DMS114 treated with DMSO at 0.1 percent for 48 hours (cell line): ENCODE results near the gene KANK2.
"Not testable (repeated sequence)": the region's sequence is repeated elsewhere in the genome, so short reads cannot be mapped to it uniquely, and the experiment has no call there.

ENCODE experiments used
- DNase-seq: peaks from one replicate; lab custom pipeline; 2025; ENCODE audit not compliant: unreplicated experiment; lab: John Stamatoyannopoulos, UW

Gene KANK2

GRCh38 chr19:11198769-11199424 is 1.6 kb upstream of the KANK2 start:
- no peak for DNase-seq

DNA sequence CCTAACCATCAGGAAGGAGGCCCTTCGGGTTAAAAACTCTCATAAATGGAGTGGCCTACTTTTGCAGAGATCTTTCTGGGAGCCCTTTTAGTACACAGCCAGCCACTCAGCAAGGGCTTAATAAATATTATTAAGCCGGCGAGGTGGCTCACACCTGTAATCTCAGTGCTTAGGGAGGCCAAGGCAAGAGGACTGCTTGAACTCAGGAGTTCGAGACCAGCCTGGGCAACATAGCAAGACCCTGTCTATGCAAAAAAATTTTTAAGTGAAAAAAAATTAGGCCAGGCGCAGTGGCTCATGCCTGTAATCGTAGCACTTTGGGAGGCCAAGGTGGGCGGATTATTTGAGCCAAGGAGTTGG is 810 bp upstream of the KANK2 start:
- no peak for DNase-seq

DNA sequence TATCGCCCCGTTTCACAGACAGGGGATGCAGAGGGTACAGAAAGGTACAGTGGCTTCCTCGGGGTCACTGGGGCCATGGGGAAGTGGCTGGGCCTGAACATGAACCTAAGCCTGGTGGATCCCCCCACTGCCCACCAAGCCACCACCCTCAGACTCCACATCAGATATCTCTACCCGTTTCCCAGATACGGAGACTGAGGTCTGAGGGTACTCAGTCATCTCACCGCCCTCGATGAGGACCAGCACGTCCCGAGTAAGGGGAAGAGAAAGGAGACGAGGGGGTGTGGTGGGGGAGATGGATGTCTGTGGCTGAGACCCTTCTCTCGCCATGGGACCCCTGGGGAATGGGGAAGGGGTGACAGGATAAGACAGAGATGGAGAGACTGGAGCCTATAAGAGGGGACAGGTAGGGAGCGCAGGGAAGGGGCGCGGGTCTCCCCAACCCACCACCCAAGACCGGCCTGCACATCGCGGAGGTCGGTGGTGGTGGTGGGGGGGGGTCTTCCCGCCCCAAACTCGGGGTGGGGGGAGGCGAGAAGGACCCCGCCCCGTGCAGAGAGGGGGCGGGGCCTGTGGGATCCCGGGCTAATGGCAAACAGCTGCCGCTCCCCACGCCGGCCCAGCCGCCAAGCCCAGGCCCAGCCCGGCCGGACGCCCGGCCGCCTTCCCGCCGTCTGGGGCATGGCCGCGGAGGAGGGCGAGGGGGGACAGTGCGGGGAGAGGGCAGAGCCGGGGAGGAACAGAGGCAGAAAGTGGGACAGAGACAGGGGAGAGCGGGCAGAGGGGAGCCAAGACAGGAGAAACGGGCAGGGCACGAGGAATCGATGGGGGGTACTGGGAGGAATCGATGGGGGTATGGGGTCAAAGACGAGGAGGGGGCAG is 698 bp downstream of the KANK2 start:
- no peak for DNase-seq

GRCh38 chr19:11195681-11196080 is 1.7 kb downstream of the KANK2 start:
- no peak for DNase-seq

GRCh38 chr19:11194656-11195558 is 2.4 kb downstream of the KANK2 start:
- no peak for DNase-seq

DNA sequence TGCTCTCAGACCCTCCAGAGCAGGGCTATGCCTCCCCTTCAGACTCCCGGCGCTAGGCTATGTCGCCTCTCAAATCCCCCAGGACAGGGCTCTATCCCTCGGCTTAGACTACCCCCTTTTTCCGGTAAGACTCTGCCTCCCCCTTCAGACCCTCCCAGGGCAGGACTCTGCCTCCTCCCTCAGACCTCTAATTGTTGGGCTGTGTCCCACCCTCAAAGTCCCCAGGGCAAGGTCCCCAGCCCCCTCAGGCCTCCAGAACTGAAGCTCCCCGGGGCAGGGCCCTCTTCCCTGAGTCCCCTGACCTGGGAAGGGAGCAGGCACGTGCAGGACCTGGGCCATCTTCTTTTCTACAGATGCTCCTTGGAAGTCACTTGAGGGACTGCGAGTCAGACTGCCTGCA is 3.2 kb downstream of the KANK2 start:
- no peak for DNase-seq

DNA sequence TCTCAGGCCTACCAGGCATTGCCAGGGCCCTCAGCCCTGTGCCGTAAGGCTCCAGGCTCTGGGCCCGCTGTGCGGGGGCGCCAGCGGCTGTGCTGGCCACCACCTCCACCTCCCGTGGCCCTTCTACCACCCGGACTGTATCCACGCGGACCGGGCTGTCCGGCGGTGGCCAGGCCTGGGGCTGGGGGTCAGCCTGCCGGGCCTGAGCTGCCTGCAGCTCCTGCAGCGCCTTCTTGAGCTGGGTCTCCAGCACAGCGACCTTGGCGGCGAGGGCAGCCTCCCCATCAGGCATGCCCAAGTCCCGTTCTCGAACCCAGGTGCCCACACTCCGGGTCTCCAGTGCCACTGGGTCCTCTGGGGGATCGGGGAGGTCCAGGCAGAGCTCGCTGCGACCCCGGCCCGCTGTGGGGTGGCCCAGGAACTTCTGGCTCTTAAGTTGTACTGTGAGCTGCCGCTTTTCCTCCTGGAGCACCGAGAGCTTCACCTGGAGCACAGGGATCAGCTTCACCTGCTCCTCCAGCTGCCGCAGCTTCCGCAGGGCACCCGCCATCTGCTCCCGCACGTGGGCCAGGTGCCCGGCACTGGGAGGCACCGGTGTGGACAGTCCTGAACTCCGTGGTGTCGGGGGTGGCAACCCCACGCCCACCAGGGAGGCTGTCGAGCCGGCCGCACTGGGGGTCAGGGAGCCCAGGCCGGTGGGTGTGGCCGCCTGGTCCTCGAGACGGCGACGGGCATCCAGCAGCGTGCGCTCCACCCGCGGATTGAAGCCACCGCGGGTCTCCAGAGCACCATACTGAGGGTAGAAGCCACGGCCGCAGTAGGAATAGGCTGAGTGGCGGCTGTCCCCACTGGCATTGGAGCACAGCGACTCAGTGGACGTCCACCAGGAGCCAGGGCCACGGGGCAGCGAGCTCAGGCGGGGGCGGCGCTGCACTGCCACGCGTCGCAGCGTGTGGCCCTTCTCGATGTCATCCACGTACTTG is 4.1 kb downstream of the KANK2 start:
- DNase-seq = no peak

DNA sequence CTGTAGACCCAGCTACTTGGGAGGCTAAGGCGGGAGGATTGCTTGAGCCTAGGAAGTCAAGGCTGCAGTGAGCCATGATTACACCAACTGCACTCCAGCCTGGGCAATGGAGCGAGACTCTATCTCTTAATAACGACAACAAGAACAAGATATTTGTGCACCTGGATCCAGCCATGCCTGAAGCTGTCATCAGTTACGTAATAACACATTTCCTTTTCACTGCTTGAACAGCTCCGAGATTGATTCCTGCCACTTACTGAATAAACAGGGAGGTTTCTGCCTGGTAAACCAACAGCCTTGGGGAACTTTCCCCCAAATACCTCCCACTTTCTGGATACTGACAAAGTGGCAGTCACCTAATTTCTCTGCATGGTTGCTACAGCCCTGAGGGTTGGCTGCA is 5.4 kb downstream of the KANK2 start:
- DNase-seq = no peak

GRCh38 chr19:11191273-11191755 is 6.0 kb downstream of the KANK2 start:
- DNase-seq = no peak

DNA sequence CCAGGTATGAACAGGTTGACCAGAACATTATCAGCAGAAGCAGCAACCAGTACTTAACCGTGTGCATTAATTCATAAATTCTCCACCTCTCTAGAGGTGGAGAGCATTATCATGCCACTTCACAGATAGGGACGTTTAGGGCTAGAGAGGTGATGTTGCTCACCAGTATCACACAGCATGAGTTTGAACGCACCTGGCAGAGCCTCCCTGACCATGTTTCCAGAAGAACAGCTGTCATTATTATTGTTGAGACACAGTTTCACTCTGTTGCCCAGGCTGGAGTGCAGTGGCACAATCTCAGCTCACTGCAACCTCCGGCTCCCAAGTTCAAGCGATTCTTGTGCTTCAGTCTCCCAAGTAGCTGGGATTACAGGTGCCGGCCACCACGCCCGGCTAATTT is 6.8 kb downstream of the KANK2 start:
- no peak for DNase-seq

DNA sequence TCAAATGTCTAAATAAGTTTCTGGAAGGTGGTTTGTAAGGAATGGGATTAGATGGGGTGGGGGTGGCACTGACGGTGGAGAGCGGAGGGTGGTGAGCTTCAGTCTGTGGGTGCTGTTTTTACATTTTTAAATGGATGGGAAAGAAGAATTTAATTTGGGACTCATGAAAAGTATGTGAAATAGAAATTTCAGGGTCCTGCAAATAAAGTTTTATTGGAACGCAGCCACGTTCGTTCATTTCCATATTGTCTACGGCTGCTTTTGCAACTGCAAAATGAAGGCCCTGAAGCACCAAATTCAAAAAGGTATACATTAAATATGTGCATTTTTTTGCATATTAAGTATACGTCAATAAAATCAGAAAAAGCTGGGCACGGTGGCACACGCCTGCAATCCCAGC is 9.9 kb downstream of the KANK2 start:
- DNase-seq = no peak

DNA sequence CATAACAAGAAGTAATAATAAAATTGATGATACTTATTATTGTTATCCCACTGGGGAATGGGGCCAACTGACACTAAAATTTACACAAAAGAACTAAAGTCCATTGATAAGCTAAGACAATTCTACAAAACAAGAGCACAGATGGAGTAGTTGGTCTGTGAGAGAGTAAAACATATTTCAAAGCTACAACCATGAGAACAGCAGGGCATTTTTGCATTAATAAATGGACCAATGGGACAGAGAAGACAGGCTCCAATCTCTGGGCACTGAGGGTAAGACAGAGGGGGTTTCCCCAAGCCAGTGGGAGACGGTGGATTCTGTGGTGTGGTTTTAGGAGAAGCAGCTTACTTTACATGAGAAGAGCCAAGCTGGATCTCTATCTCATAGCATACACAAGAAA is 14.4 kb downstream of the KANK2 start:
- no peak for DNase-seq

- no peak for DNase-seq
Measured at GRCh38 chr19:11181488-11181887, 15.9 kb downstream of the KANK2 start.

GRCh38 chr19:11180975-11181374 is 16.4 kb downstream of the KANK2 start:
- not testable (repeated sequence) for DNase-seq

GRCh38 chr19:11180346-11180745 is 17.0 kb downstream of the KANK2 start:
- no peak for DNase-seq

DNA sequence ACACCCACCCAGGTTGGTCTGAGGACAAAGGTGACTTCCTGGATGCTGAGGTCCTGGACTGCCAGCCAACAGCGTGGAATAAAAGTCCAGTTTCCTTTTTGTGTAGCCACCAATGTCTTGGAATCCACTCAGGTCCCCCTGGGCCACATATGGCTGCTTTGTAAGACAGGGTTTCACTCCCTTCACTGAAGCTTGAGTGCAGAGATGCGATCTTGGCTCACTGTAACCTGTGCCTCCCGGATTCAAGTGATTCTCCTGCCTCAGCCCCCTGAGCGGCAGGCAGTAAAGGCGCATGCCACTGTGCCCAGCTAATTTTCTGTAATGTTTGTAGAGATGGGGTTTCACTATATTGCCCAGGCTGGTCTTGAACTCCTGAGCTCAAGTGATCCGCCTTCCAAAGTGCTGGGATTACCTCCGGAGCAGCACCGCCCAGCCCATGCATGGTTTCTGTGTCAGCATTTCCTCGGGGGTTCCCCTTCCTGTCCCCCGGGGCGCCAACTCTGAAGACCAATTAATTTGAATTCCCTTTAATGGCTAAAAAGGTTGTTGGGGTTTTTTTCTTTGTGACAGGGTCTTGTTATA is 17.5 kb downstream of the KANK2 start:
- no peak for DNase-seq

DNA sequence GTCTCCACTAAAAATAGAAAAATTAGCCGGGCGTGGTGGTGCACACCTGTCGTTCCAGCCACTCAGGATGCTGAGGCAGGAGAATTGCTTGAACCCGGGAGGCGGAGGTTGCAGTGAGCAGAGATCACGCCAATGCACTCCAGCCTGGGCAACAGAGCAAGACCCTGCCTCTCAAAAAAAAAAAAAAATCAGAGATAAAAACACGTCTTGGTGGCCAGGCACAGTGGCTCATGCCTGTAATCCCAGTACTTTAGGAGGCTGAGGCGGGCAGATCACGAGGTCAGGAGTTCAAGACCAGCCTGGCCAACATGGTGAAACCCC is 18.2 kb downstream of the KANK2 start:
- not testable (repeated sequence) for DNase-seq

GRCh38 chr19:11177592-11177991 is 19.8 kb downstream of the KANK2 start:
- DNase-seq = no peak

DNA sequence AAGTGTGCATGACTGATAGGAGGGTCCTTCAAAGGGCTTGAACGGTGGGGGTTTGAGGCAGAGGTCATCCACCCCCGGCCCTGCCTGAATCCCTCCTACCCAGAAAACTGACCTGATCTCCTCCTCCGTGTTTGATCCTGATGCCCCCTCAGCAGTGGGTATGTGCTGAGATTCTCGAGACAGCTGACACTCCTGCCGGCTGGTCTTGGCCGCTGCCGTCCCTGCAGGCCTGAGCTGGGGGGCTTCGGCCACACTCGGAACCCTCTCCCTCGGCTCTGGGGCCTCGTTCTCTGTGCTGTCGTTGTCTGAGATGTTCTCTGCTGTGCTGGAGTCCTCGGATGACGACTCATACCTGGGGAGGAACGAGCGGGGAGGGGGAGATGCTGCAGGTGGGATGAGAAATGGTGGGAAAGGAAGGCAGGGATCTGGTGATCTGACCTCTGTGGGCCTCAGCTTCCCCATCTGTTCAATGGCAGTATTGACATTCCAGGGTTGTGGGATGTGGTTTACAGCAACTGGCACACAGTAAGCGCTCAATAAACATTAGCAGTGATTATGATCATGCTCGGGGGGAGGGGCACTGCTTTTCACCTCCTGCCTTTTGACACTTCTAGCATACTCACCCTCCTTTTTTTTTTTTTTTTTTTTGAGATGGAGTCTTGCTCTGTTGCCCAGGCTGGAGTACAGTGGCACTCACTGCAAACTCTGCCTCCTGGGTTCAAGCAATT is 20.7 kb downstream of the KANK2 start:
- no peak for DNase-seq
